ENCODE results near the gene LRIT3. TPM values are rescaled to one million over a fixed set of nuclear protein-coding genes. Genes with fewer than 3 reads are reported as not detected.

The LRIT3 gene
- total RNA-seq, 1 experiment from 2014 or later: not detected

GRCh38 chr4:109913596-109914241 is 65.8 kb downstream of the LRIT3 start:
- BruUV-seq (replicated peaks): no TSS peak
- no peak for DNase-seq
- H3K9me2 ChIP-seq (ENCODE audit: insufficient read depth): no peaks in the 10 kb centered on the region
- no peaks in the 10 kb centered on the region for H3F3A ChIP-seq (ENCODE audit: insufficient read depth, low read depth)
- no peak for TF ChIP-seq EZH2 (IDR thresholded peaks at IDR 0.05; ENCODE audit: low read depth)
- TF ChIP-seq, protein P1, sequence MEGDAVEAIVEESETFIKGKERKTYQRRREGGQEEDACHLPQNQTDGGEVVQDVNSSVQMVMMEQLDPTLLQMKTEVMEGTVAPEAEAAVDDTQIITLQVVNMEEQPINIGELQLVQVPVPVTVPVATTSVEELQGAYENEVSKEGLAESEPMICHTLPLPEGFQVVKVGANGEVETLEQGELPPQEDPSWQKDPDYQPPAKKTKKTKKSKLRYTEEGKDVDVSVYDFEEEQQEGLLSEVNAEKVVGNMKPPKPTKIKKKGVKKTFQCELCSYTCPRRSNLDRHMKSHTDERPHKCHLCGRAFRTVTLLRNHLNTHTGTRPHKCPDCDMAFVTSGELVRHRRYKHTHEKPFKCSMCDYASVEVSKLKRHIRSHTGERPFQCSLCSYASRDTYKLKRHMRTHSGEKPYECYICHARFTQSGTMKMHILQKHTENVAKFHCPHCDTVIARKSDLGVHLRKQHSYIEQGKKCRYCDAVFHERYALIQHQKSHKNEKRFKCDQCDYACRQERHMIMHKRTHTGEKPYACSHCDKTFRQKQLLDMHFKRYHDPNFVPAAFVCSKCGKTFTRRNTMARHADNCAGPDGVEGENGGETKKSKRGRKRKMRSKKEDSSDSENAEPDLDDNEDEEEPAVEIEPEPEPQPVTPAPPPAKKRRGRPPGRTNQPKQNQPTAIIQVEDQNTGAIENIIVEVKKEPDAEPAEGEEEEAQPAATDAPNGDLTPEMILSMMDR (conservative IDR thresholded peaks at IDR 0.05): no peak
- H3K79me2 ChIP-seq (ENCODE audit: low read depth): no peaks in the 10 kb centered on the region
- no peaks in the 10 kb centered on the region for H3K27me3 ChIP-seq (ENCODE audit: insufficient read depth, low read depth)
- H4K20me1 ChIP-seq (ENCODE audit: insufficient read depth): no peaks in the 10 kb centered on the region
- peak overlapping the region; percentile 45; the same call in 1 of the 2 replicates for H3K4me3 ChIP-seq
- ChIA-PET POLR2A (ENCODE audit: unreplicated experiment) (interaction anchor here (0.6 to 0.7 kb wide), 2 partner anchors 135 to 385 kb away, joined by 3 to 7 read pairs; no protein-coding TSS in a partner anchor), CTCF (no interaction called here)
- H2AFZ ChIP-seq: no peak overlapping the region
- H3K36me3 ChIP-seq (ENCODE audit: low read depth): no peaks in the 10 kb centered on the region
- H3K4me1 ChIP-seq (replicated peaks; ENCODE audit: insufficient read depth): peaks cover 9% of the 10 kb centered on the region; the same call in 1 of the 2 replicates
- peak overlapping the region; percentile 68 for H3K4me2 ChIP-seq
- no peak overlapping the region for H3K27ac ChIP-seq
- intact Hi-C loops (cut with micrococcal nuclease; ENCODE audit: unreplicated experiment): loop anchor here (5.0 to 10.0 kb wide), 3 partner anchors 54 to 481 kb away; partner anchors contain the start of genes CASP6 and SEC24B
- no peaks in the 10 kb centered on the region for H3K9me3 ChIP-seq (ENCODE audit: insufficient read depth, low read depth)

- ChIA-PET CTCF (no interaction called here), POLR2A (ENCODE audit: unreplicated experiment) (interaction anchor here (0.6 kb wide), 1 partner anchor 386 kb away, joined by 7 read pairs; no protein-coding TSS in a partner anchor)
- Histone ChIP-seq H3K9me3 (ENCODE audit: insufficient read depth, low read depth) (no peaks in the 10 kb centered on the region), H2AFZ (no peak overlapping the region), H3K4me1 (replicated peaks; ENCODE audit: insufficient read depth) (peaks cover 9% of the 10 kb centered on the region; the same call in 1 of the 2 replicates), H3F3A (ENCODE audit: insufficient read depth, low read depth) (no peaks in the 10 kb centered on the region), H3K79me2 (ENCODE audit: low read depth) (no peaks in the 10 kb centered on the region), H3K36me3 (ENCODE audit: low read depth) (no peaks in the 10 kb centered on the region), H3K9me2 (ENCODE audit: insufficient read depth) (no peaks in the 10 kb centered on the region), H3K27ac (no peak overlapping the region), H3K4me3 (peak overlapping the region; percentile 45; the same call in 1 of the 2 replicates), H4K20me1 (ENCODE audit: insufficient read depth) (no peaks in the 10 kb centered on the region), H3K4me2 (peak overlapping the region; percentile 68), H3K27me3 (ENCODE audit: insufficient read depth, low read depth) (no peaks in the 10 kb centered on the region)
- no peak for TF ChIP-seq EZH2 (IDR thresholded peaks at IDR 0.05; ENCODE audit: low read depth)
- TF ChIP-seq, protein P1 (conservative IDR thresholded peaks at IDR 0.05): no peak
- intact Hi-C loops (cut with micrococcal nuclease; ENCODE audit: unreplicated experiment): loop anchor here (5.0 to 10.0 kb wide), 3 partner anchors 53 to 482 kb away; partner anchors contain the start of genes CASP6 and SEC24B
- no TSS peak for BruUV-seq (replicated peaks)
- no peak for DNase-seq
These were observed 66.4 kb downstream of the LRIT3 start for GRCh38 chr4:109914322-109914721.

GRCh38 chr4:109915385-109916026 is 67.6 kb downstream of the LRIT3 start:
- no peak overlapping the region for H3K4me2 ChIP-seq

More at GRCh38 chr4:109915385-109916026, 67.6 kb downstream of the LRIT3 start:
- TF ChIP-seq EZH2 (IDR thresholded peaks at IDR 0.05; ENCODE audit: low read depth): no peak
- TF ChIP-seq, protein P1 (conservative IDR thresholded peaks at IDR 0.05): no peak
- Histone ChIP-seq H3K36me3 (ENCODE audit: low read depth) (no peaks in the 10 kb centered on the region), H4K20me1 (ENCODE audit: insufficient read depth) (no peaks in the 10 kb centered on the region), H3K4me3 (no peak overlapping the region), H3K27ac (no peak overlapping the region), H2AFZ (no peak overlapping the region), H3K4me1 (replicated peaks; ENCODE audit: insufficient read depth) (peaks cover 9% of the 10 kb centered on the region; the same call in 1 of the 2 replicates), H3K27me3 (ENCODE audit: insufficient read depth, low read depth) (no peaks in the 10 kb centered on the region), H3K9me2 (ENCODE audit: insufficient read depth) (no peaks in the 10 kb centered on the region), H3K9me3 (ENCODE audit: insufficient read depth, low read depth) (no peaks in the 10 kb centered on the region), H3K79me2 (ENCODE audit: low read depth) (no peaks in the 10 kb centered on the region), H3F3A (ENCODE audit: insufficient read depth, low read depth) (no peaks in the 10 kb centered on the region)
- no TSS peak for BruUV-seq (replicated peaks)
- POLR2A ChIA-PET (ENCODE audit: unreplicated experiment): no interaction called here
- no peak for DNase-seq
- CTCF ChIA-PET: no interaction called here
- intact Hi-C loops (cut with micrococcal nuclease; ENCODE audit: unreplicated experiment): loop anchor here (10.0 kb wide), 1 partner anchor 211 kb away; the partner anchor contains the start of gene CASP6

All from PC-9 (cell line).